Right cardiac atrium (tissue), 5 donors: Measurements from ENCODE around the gene RAPGEF4. TPM values are rescaled to one million over a fixed set of nuclear protein-coding genes. Genes with fewer than 3 reads are reported as not detected.
A peak's percentile ranks its signal among the peaks of the same experiment; 100 is the strongest.

Source experiments
- ATAC-seq, 2 donors: fragments of 200-7000 bp; cut with Tn5 transposase; one replicate each; pipeline versions ENCODE4 v1.8.0 to v1.9.1; 2020; ENCODE audit warnings: moderate library complexity in 2 of 2, mild to moderate bottlenecking in 1 of 2
- DNase-seq, 3 donors: peaks; one replicate each; pipeline ENCODE4 v3.0.0-alpha.2; 2020
- H3K27ac ChIP-seq: one replicate; pipeline ENCODE4 v1.5.1; 2013; ENCODE audit warnings: mild to moderate bottlenecking, low read length, control low read depth, moderate library complexity
- H3K27me3 ChIP-seq: one replicate; pipeline ENCODE4 v1.6.1; 2013; ENCODE audit not compliant: control insufficient read depth, insufficient read depth
- H3K4me1 ChIP-seq: one replicate; pipeline ENCODE4 v1.6.1; 2013; ENCODE audit warnings: low read length; ENCODE audit not compliant: control insufficient read depth, insufficient read depth
- H3K4me3 ChIP-seq: one replicate; pipeline ENCODE4 v1.5.1; 2013; ENCODE audit warnings: low read length, control low read depth
- H3K9me3 ChIP-seq: one replicate; pipeline ENCODE4 v1.6.1; 2013; ENCODE audit warnings: low read length; ENCODE audit not compliant: control insufficient read depth
- WGBS: extraction: QIAGEN DNeasy Blood & Tissue Kit; methylation state at CpG from one replicate; pipeline ENCODE4 v1.1.7; 2013; 5-methylcytosine and 5-hydroxymethylcytosine counted together
- intact Hi-C, 4 donors: fragments of 100-400 bp; cut with DNase I; formaldehyde crosslinking; loops; one replicate each; pipeline versions ENCODE4 v1.11.0 to v1.14.0; 2022 to 2023
- polyA plus RNA-seq: library from polyadenylated mRNA; stranded (reverse); fragments of 200-250 nt; gene quantifications from one replicate; pipeline ENCODE4 v1.2.3, GENCODE V29; 2013
- total RNA-seq, 4 donors: library from RNA; stranded (reverse); fragmentation: NEBNext Ultra II Directional; extraction: Animal tissue kit (Norgen Biotek cat#: 25700); gene quantifications; one replicate each; pipeline ENCODE4 v1.2.1, GENCODE V29; 2021
- donor health status: healthy with polysubstance abuse.
- donor health status: DM: no; HTN: yes; CAD: no.
- donor health status: DM: no; HTN: no; CAD: no.
- donor health status: DM: no; HTN: yes; CAD: no; lungs with severe emphysema.
- donor health status: DM: yes; HTN: yes; CAD: no.

Gene RAPGEF4
- total and polyA plus RNA-seq, 5 donors = 5.9 to 11.3 (median 8.8) TPM

DNA sequence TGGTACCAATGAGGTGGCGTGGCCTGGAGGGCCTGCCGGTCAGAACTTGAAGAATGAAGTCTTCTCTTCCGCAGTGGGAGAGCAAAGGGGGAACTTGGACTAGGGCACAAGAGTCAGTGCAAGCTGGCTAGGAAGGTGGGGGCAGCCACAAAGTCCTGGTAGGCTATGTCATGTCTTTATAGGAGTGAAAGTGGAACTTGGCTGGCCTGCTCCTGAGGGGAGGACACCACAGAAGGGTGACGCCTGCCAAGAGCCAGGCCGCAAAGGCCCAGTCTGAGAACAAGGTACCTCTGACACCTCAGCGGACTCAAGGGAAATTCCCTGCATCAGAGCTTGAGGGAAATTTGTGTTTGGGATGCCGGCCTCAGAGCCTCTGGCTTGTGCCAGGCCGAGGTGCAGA lies 307.8 kb downstream of the RAPGEF4 start:
- H3K27ac ChIP-seq = peak overlapping the region; percentile 48

DNA sequence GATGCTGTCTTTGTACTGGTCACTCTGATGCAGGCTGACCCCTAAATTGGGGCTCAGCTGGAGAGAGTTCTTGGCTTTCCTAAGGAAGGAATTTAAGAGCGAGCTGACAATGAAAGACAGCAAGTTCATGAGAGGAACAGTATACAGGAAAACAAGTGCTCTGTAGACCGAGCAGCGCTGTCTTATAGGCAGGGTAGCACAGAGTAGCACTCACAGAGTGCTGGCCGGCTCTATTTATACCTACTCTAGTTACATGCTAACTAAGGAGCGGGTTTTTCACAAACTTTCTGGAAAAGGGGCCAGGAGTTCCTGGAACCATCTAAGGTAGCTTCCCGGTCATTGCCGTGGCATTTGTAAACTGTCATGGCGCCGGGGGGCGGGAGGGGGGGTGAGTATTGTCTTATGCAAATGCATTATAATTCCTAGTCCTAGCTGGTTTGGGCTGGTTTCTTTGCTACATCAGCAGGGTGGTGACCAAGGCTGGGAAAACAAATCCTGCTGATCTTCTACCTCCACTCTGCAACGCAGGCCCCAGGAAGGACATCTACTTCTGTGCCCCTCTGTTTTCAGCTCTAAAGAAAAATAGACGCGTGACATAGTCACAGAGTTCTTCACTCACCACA lies 308.4 kb downstream of the RAPGEF4 start:
- peaks cover 2% of the 10 kb centered on the region for H3K4me1 ChIP-seq
- 92% methylated on average over 13 of the region's 13 CpGs for WGBS
- H3K9me3 ChIP-seq = no peaks in the 10 kb centered on the region
- DNase-seq (no peak), ATAC-seq (no peak)
- H3K27ac ChIP-seq = peak overlapping the region; percentile 48
- intact Hi-C loops = no loop called here
- H3K27me3 ChIP-seq = no peaks in the 10 kb centered on the region
- H3K4me3 ChIP-seq = no peak overlapping the region

More for the DNA sequence above, 307.8 kb downstream of the RAPGEF4 start:
- DNase-seq = peak; percentile 28 to 76 (median 73)
- peak; percentile 73 to 74 for ATAC-seq
- no peak overlapping the region for H3K4me3 ChIP-seq
- 80% methylated on average over 8 of the region's 8 CpGs for WGBS
- H3K4me1 ChIP-seq = peaks cover 2% of the 10 kb centered on the region
- no peaks in the 10 kb centered on the region for H3K9me3 ChIP-seq
- H3K27me3 ChIP-seq = no peaks in the 10 kb centered on the region
- intact Hi-C loops = no loop called here

DNA sequence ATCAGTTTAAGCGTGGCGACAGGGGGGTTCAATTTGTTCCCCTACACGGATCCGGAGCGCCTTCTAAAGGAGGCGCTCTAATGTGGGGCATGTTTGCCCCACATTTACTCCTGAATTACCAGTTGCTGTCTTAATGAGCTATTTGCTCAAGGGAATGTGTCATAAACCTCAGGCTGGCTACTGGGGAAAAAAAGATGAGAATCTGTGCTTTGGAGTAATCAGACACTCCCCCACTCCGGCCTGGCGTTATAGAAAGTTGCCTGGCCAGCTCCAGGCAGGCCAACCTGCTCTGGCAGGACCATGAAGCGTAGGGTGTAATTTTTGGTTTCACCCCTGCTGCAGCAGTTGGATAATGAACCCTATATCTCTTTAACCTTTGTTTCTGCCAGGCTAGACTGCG lies 309.0 kb downstream of the RAPGEF4 start:
- ATAC-seq (no peak), DNase-seq (no peak)
- Histone ChIP-seq H3K4me3 (no peak overlapping the region), H3K9me3 (no peaks in the 10 kb centered on the region), H3K27ac (no peak overlapping the region), H3K4me1 (peaks cover 2% of the 10 kb centered on the region), H3K27me3 (no peaks in the 10 kb centered on the region)
- 92% methylated on average over 10 of the region's 10 CpGs for WGBS
- intact Hi-C loops = no loop called here

DNA sequence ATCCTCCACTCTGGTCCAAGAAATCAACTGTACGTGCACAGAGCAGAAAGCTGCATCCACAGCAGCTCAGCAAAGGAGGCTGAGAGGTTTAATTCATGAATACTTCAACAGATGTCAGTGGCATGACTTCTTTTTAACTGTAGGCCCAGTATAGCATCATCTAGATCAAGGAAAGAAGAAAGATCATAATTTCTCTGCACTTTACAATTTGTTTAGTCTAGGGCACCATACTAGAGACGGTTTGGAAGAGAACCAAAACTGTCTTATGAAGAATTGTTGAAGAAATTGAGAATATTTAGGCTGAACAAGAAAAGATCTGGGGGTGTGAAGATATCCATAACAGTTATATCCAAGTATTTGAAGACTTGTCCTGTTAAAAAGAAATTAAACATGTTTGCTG lies 309.5 kb downstream of the RAPGEF4 start:
- H3K27ac ChIP-seq = no peak overlapping the region
- H3K4me1 ChIP-seq = peaks cover 2% of the 10 kb centered on the region
- no peaks in the 10 kb centered on the region for H3K27me3 ChIP-seq
- no peaks in the 10 kb centered on the region for H3K9me3 ChIP-seq
- H3K4me3 ChIP-seq = no peak overlapping the region
- DNase-seq (no peak), ATAC-seq (no peak)
- WGBS = 82% methylated on average over 2 of the region's 2 CpGs
- intact Hi-C loops = no loop called here

DNA sequence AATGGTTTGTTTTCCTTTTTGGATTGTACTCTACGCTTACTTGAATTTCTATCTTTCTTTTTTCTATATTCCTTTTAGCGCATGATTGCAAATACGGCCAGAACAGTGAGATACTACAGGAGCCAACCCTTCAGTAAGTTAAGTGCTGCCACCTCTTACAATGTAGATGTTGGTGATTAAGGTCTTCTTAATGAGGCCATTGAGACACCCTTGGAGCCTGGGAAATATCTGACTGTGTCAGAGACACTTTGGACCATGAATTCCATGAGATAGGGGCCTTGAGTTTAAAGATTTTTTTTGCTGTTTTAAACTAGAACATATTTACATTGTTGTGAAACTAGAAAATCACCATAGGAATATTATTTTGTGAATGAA lies 312.9 kb downstream of the RAPGEF4 start:
- Histone ChIP-seq H3K9me3 (no peaks in the 10 kb centered on the region), H3K4me3 (no peak overlapping the region), H3K4me1 (no peaks in the 10 kb centered on the region), H3K27ac (no peak overlapping the region), H3K27me3 (no peaks in the 10 kb centered on the region)
- 88% methylated on average over 3 of the region's 3 CpGs for WGBS
- peak; percentile 11 to 20 for ATAC-seq
- intact Hi-C loops = no loop called here
- DNase-seq = no peak

DNA sequence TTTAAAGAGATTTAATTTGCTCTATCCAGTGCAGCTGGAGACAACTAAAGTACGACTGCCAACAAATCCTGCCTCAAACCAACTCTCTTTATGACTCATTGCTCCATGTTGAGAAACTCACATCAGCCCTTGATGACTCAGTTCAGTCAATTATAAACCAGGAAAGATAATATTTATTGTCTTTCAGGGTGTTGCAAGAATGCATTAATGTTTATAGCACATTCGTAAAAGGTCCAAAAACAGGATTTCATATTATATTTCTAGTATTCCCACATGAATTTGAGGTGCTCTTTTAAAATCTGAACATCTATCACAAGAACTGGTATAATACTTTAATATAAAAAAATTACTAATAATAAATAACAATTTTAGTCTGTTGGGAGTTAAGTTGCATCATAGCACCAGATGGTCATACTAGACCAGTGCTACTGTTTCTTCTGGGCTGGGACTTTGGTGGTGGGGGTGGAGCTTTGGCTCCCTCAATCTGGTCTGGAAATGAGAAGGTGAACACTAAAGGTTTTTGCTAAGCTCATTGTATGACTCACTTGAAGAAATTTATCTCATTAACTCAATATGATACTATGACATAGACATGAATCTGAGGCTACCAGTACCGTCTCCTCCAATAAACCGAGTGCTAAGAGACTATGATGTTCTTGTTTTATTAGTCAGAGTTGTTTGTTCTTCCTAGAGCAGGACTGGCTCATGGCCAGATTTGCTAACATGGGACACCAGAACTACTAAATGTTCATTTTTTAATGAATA lies 313.4 kb downstream of the RAPGEF4 start:
- intact Hi-C loops = no loop called here
- no peaks in the 10 kb centered on the region for H3K4me1 ChIP-seq
- H3K4me3 ChIP-seq = no peak overlapping the region
- peak; percentile 63 to 84 (median 76) for DNase-seq
- H3K27me3 ChIP-seq = no peaks in the 10 kb centered on the region
- peak; percentile 92 to 93 for ATAC-seq
- 35% methylated on average over 4 of the region's 4 CpGs for WGBS
- H3K9me3 ChIP-seq = no peaks in the 10 kb centered on the region
- no peak overlapping the region for H3K27ac ChIP-seq

DNA sequence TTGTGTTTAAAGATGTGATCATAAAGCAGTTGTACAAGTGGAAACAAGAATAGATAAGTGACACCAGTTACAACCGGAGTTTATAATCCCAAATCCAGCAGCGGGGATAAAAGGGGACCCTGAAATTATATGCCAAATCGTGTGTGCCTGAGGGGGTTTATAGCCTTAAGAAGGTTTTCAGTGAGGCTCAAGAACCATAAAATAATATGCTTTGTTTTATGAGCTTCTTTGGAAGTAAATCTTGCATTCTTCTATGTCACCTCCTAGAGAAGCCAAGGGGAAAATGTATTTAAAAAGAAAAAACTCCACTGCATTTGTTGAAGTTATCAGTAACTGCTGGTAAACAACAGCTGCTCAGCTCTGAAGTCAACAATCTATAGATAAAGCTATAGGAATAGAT lies 314.2 kb downstream of the RAPGEF4 start:
- H3K9me3 ChIP-seq = no peaks in the 10 kb centered on the region
- intact Hi-C loops = no loop called here
- H3K27ac ChIP-seq = no peak overlapping the region
- H3K4me1 ChIP-seq = no peaks in the 10 kb centered on the region
- ATAC-seq (no peak), DNase-seq (no peak)
- H3K4me3 ChIP-seq = no peak overlapping the region
- WGBS = 91% methylated on average over 3 of the region's 3 CpGs
- H3K27me3 ChIP-seq = no peaks in the 10 kb centered on the region

DNA sequence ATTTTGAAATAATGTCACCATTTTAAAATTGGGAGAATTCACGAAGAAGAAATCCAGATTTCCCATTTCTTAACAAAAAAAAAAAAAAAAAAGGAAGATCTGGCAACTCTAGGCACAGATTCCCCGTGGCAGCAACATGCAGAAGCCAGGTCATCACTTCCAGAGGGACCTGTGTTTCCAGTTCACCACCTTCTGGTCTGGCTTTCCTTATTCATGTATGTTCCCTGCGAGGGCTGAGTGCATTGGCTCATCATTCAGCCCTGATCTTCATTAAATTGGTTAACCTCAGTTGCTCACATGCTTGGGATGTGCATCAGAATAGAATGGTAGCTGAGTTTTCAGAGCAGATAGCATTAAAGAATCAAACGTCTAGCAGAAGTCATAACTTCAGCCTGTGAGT lies 315.0 kb downstream of the RAPGEF4 start:
- ATAC-seq = no peak
- intact Hi-C loops = no loop called here

DNA sequence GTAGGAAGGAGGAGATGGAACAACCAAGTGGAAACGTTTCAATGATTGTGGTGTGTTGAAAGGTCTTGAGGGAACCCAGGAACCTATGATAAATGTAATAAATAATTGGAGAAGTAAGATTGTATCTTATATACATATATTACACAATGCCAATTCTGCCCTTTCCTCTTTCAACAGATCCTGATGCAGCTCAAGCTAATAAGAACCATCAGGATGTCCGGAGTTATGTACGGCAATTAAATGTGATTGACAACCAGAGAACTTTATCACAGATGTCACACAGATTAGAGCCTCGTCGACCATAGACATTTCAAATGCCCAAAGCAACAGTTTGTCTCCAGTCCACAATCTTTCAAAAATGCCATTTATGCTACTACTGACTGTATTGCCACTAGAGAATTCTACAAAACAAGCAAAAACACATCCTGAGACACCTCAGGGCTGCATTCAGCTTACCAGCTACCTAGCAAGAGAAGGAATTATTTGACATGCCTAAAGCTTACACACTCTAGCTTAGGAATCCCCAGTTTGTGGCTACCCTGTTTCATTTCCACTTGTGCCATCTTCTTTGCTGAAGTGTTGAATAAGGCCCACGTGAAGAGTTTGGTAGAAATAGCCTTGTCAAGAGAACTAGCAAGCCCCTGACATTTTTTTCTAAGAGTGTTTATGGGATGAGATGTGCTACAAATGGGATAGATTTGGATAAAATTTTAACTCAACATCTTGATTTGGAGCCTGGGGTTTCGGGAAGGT lies 316.0 kb downstream of the RAPGEF4 start:
- intact Hi-C loops = no loop called here
- no peak overlapping the region for H3K27ac ChIP-seq
- no peaks in the 10 kb centered on the region for H3K9me3 ChIP-seq
- H3K4me3 ChIP-seq = no peak overlapping the region
- WGBS = 76% methylated on average over 7 of the region's 7 CpGs
- no peak for DNase-seq
- H3K27me3 ChIP-seq = no peaks in the 10 kb centered on the region
- peaks cover 2% of the 10 kb centered on the region for H3K4me1 ChIP-seq
- ATAC-seq = no peak

More for the DNA sequence above, 315.0 kb downstream of the RAPGEF4 start:
- no peak for DNase-seq
- H3K4me1 ChIP-seq = no peaks in the 10 kb centered on the region
- no peak overlapping the region for H3K27ac ChIP-seq
- 90% methylated on average over 4 of the region's 4 CpGs for WGBS
- no peaks in the 10 kb centered on the region for H3K9me3 ChIP-seq
- no peak overlapping the region for H3K4me3 ChIP-seq
- H3K27me3 ChIP-seq = no peaks in the 10 kb centered on the region

DNA sequence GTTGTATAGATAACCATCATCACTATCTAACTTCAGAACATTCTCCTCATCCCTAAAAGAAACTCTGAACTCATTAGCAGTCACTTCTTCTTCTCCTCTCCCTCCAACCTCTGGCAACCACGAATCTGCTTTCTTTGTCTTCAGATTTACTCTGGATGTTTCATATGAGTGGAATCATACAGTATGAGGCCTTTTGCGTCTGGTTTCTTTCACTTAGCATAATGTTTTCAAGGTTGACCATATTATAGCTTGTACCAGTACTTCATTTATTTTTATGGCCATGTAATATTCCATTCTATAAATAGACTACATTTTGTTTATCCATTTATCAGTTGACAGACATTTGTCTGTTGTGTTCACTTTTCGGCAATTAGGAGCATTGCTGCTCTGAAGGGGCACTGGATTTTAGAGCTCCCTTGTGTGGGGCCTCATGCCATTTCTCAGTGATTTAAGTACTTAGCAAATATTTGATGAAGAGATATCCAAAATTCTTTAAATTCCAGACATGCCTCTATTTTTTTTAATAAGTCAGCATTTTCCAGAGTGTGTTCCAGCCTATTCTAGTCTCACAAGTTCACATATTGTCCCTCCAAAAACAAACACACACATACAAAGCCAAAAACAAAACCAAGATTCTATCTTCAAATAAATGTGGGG lies 317.5 kb downstream of the RAPGEF4 start:
- intact Hi-C loops = no loop called here
- H3K27me3 ChIP-seq = no peaks in the 10 kb centered on the region
- 89% methylated on average over 3 of the region's 3 CpGs for WGBS
- H3K27ac ChIP-seq = no peak overlapping the region
- H3K4me1 ChIP-seq = peaks cover 2% of the 10 kb centered on the region
- no peaks in the 10 kb centered on the region for H3K9me3 ChIP-seq
- DNase-seq = no peak
- no peak for ATAC-seq
- H3K4me3 ChIP-seq = no peak overlapping the region

DNA sequence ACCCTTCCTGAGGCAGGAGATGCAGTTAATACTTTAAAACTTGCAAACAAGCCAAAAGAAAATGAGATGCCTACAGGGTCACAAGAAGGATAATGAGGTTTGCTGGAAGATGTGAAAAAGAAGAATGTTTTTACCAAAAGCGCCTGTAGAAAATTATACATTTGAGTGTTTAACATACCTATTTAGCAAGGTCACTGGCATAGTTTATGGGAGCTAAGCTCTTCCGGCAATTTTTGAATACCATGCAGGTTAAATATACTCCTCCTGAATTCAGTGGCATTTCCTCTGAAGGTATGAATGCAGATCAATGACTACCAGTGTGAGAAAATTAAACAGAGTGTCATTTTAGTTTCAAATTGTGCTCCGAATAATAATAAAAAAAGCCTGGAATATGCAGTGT lies 318.8 kb downstream of the RAPGEF4 start:
- Histone ChIP-seq H3K4me3 (no peak overlapping the region), H3K27ac (no peak overlapping the region), H3K4me1 (peaks cover 2% of the 10 kb centered on the region), H3K9me3 (no peaks in the 10 kb centered on the region), H3K27me3 (no peaks in the 10 kb centered on the region)
- intact Hi-C loops = no loop called here
- 96% methylated on average over 3 of the region's 3 CpGs for WGBS
- DNase-seq (no peak), ATAC-seq (no peak)
